GM19023 (cell line): ENCODE data around the gene COX6B1.
"Not testable (repeated sequence)": the region's sequence is repeated elsewhere in the genome, so short reads cannot be mapped to it uniquely, and the experiment has no call there.

Experiments
- ATAC-seq: cut with Tn5 transposase; IDR thresholded peaks from one replicate; pipeline ENCODE4 v1.9.1; 2021; ENCODE audit warnings: mild to moderate bottlenecking, moderate library complexity; ENCODE audit not compliant: unreplicated experiment

Gene COX6B1

GRCh38 chr19:35648017-35648961 is at the start of gene COX6B1:
TSS of gene COX6B1 (plus strand) at chr19:35648323. CDS start at chr19:35651244, 2,921 bp downstream.
- peak; percentile 51 for ATAC-seq

GRCh38 chr19:35601971-35602370 is 46.2 kb upstream of the COX6B1 start:
- no peak for ATAC-seq

GRCh38 chr19:35604436-35604835 is 43.7 kb upstream of the COX6B1 start:
- not testable (repeated sequence) for ATAC-seq

GRCh38 chr19:35607170-35607569 is 41.0 kb upstream of the COX6B1 start:
- not testable (repeated sequence) for ATAC-seq

GRCh38 chr19:35607661-35608060 is 40.5 kb upstream of the COX6B1 start:
- no peak for ATAC-seq

GRCh38 chr19:35608251-35608650 is 39.9 kb upstream of the COX6B1 start:
- no peak for ATAC-seq

GRCh38 chr19:35609851-35610353 is 38.2 kb upstream of the COX6B1 start:
- no peak for ATAC-seq

- ATAC-seq = no peak
Measured at GRCh38 chr19:35612224-35612558, 35.9 kb upstream of the COX6B1 start.

- ATAC-seq = peak; percentile 89
Measured at GRCh38 chr19:35612559-35613321, 35.4 kb upstream of the COX6B1 start, which contains the start of gene HAUS5. TSS of gene HAUS5 (plus strand) at chr19:35612735. CDS start at chr19:35612795, 60 bp downstream.

- ATAC-seq = no peak
Measured at GRCh38 chr19:35613574-35613973, 34.5 kb upstream of the COX6B1 start.

- ATAC-seq = no peak
Measured at GRCh38 chr19:35615036-35615435, 33.1 kb upstream of the COX6B1 start.

- ATAC-seq = no peak
Measured at GRCh38 chr19:35618857-35619256, 29.3 kb upstream of the COX6B1 start.

- no peak for ATAC-seq
Measured at GRCh38 chr19:35619290-35619923, 28.7 kb upstream of the COX6B1 start.

GRCh38 chr19:35620001-35620400 is 28.1 kb upstream of the COX6B1 start:
- ATAC-seq = no peak

GRCh38 chr19:35621708-35622107 is 26.4 kb upstream of the COX6B1 start:
- ATAC-seq = no peak

GRCh38 chr19:35622750-35623149 is 25.4 kb upstream of the COX6B1 start:
- no peak for ATAC-seq

GRCh38 chr19:35623327-35624010 is 24.7 kb upstream of the COX6B1 start:
- no peak for ATAC-seq

GRCh38 chr19:35628264-35628564 is 19.9 kb upstream of the COX6B1 start:
- ATAC-seq = no peak

GRCh38 chr19:35628565-35629331 is 19.4 kb upstream of the COX6B1 start, which contains the start of gene RBM42:
TSS of gene RBM42 (plus strand) at chr19:35629036. CDS start at chr19:35629154, 118 bp downstream.
- peak; percentile 96 for ATAC-seq

GRCh38 chr19:35629332-35629633 is 18.8 kb upstream of the COX6B1 start:
- ATAC-seq = no peak
